ENCODE results near the gene ATG2B.

DNA sequence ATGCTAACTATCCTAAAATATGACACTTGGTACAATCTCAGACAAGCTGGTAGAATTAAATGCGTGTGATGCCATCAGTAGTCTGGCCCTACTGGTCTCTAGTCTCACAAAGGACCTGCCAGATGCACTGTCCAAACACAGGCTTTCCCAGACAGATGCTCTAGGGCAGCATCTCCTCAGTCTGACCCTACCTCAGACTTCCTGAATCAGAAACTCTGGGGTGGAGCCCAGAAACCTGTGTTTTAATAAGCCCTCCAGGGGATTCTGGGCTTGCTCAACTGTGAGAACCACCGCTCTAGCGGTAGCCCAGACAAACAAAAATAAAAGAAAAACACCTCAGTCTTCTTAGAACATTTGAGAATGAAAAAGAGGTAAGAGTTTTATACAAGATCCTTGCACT, 59.2 kb downstream of the ATG2B start:
- TF ChIP-seq TAF1 (IDR thresholded peaks at IDR 0.05; ENCODE audit: low read depth, low read length) (no peak), POU2F2 (IDR thresholded peaks at IDR 0.05; ENCODE audit: low read depth, low read length) (no peak), POLR2AphosphoS5 (IDR thresholded peaks at IDR 0.05; ENCODE audit: low read depth, low read length) (no peak), POLR2A (IDR thresholded peaks at IDR 0.05; ENCODE audit: low read depth, low read length) (no peak)

Data from GM12891 (cell line).